H9 (cell line): ENCODE measurements around the gene CIT. TPM values are rescaled to one million over a fixed set of nuclear protein-coding genes. Genes with fewer than 3 reads are reported as not detected.
"Not testable (repeated sequence)": the region's sequence is repeated elsewhere in the genome, so short reads cannot be mapped to it uniquely, and the experiment has no call there.

Experiments
- DNase-seq: peaks from one replicate; pipeline ENCODE4 v3.0.0-alpha.2; 2017
- H2AFZ ChIP-seq: one replicate; pipeline ENCODE4 v1.6.1; 2013; ENCODE audit warnings: mild to moderate bottlenecking, low read length, control low read depth, moderate library complexity
- H2AK5ac ChIP-seq: 2 replicates; pipeline ENCODE4 v1.6.1; 2013; ENCODE audit warnings: low read length, control low read depth, mixed read lengths; ENCODE audit not compliant: insufficient read length
- H2BK120ac ChIP-seq: one replicate; pipeline ENCODE4 v1.6.1; 2013; ENCODE audit warnings: low read depth, mild to moderate bottlenecking, low read length, control low read depth, inconsistent platforms; ENCODE audit not compliant: poor library complexity, severe bottlenecking
- H2BK12ac ChIP-seq: 2 replicates; pipeline ENCODE4 v1.6.1; 2013; ENCODE audit warnings: low read length, control low read depth, mixed read lengths, low read depth; ENCODE audit not compliant: insufficient read length
- H2BK15ac ChIP-seq: 2 replicates; pipeline ENCODE4 v1.6.1; 2013; ENCODE audit warnings: low read depth, low read length, control low read depth
- H2BK20ac ChIP-seq: one replicate; pipeline ENCODE4 v1.6.1; 2013; ENCODE audit warnings: low read depth, mild to moderate bottlenecking, low read length, control low read depth, inconsistent platforms; ENCODE audit not compliant: poor library complexity, severe bottlenecking
- H2BK5ac ChIP-seq: 2 replicates; pipeline ENCODE4 v1.6.1; 2013; ENCODE audit warnings: low read length, control low read depth, mixed read lengths; ENCODE audit not compliant: insufficient read length
- H3K14ac ChIP-seq: 2 replicates; pipeline ENCODE4 v1.6.1; 2013; ENCODE audit warnings: low read length, control low read depth; ENCODE audit not compliant: insufficient read depth
- H3K18ac ChIP-seq: 2 replicates; pipeline ENCODE4 v1.6.1; 2013; ENCODE audit warnings: low read depth, mild to moderate bottlenecking, mixed read lengths, low read length, control low read depth; ENCODE audit not compliant: insufficient read length
- H3K23ac ChIP-seq: 2 replicates; pipeline ENCODE4 v1.6.1; 2013; ENCODE audit warnings: low read length, control low read depth, mixed read lengths, low read depth; ENCODE audit not compliant: insufficient read length
- H3K23me2 ChIP-seq: 2 replicates; pipeline ENCODE4 v1.6.1; 2013; ENCODE audit warnings: low read depth, mild to moderate bottlenecking, mixed read lengths, low read length, control low read depth; ENCODE audit not compliant: insufficient read length, poor library complexity, severe bottlenecking
- H3K27ac ChIP-seq: 2 replicates; pipeline ENCODE4 v1.5.1; 2013; ENCODE audit warnings: low read length, control low read depth, mixed read lengths, low read depth; ENCODE audit not compliant: insufficient read length
- H3K27me3 ChIP-seq: 2 replicates; pipeline ENCODE4 v1.6.1; 2013; ENCODE audit warnings: low read length, control low read depth, inconsistent platforms; ENCODE audit not compliant: insufficient read depth
- H3K4ac ChIP-seq: 2 replicates; pipeline ENCODE4 v1.6.1; 2013; ENCODE audit warnings: low read depth, mild to moderate bottlenecking, control low read depth, inconsistent platforms, low read length, moderate library complexity
- H3K4me1 ChIP-seq: 2 replicates; pipeline ENCODE4 v1.6.1; 2013; ENCODE audit warnings: low read length, control low read depth, inconsistent platforms; ENCODE audit not compliant: insufficient read depth
- H3K4me2 ChIP-seq: 2 replicates; pipeline ENCODE4 v1.6.1; 2013; ENCODE audit warnings: low read length, control low read depth, mixed read lengths; ENCODE audit not compliant: insufficient read length, insufficient read depth
- H3K56ac ChIP-seq: 2 replicates; pipeline ENCODE4 v1.6.1; 2013; ENCODE audit warnings: low read depth, mild to moderate bottlenecking, mixed read lengths, low read length, control low read depth; ENCODE audit not compliant: insufficient read length
- H3K79me1 ChIP-seq: 2 replicates; pipeline ENCODE4 v1.6.1; 2013; ENCODE audit warnings: low read depth, mild to moderate bottlenecking, moderate library complexity, low read length, control low read depth, inconsistent platforms; ENCODE audit not compliant: insufficient read depth, poor library complexity, severe bottlenecking
- H3K79me2 ChIP-seq: 2 replicates; pipeline ENCODE4 v1.6.1; 2013; ENCODE audit warnings: low read length, control low read depth, inconsistent platforms; ENCODE audit not compliant: insufficient read depth
- H3K9ac ChIP-seq: 2 replicates; pipeline ENCODE4 v1.6.1; 2013; ENCODE audit warnings: low read length, control low read depth, mixed read lengths; ENCODE audit not compliant: insufficient read length; ENCODE audit errors: extremely low read depth
- H3K9me3 ChIP-seq: one replicate; pipeline ENCODE4 v1.6.1; 2013; ENCODE audit warnings: low read depth, low read length, inconsistent platforms; ENCODE audit not compliant: control insufficient read depth
- H3T11ph ChIP-seq: one replicate; pipeline ENCODE4 v1.6.1; 2013; ENCODE audit warnings: mild to moderate bottlenecking, low read length, control low read depth, inconsistent platforms
- H4K20me1 ChIP-seq: one replicate; pipeline ENCODE4 v1.6.1; 2013; ENCODE audit not compliant: control insufficient read depth, insufficient read length, insufficient read depth
- H4K5ac ChIP-seq: 2 replicates; pipeline ENCODE4 v1.6.1; 2013; ENCODE audit warnings: low read depth, mild to moderate bottlenecking, mixed read lengths, low read length, control low read depth; ENCODE audit not compliant: insufficient read length
- H4K8ac ChIP-seq: replicated peaks from 2 replicates; pipeline ENCODE4 v1.6.1; 2013; ENCODE audit warnings: low read length, control low read depth, mixed read lengths, low read depth; ENCODE audit not compliant: insufficient read length
- H4K91ac ChIP-seq: 2 replicates; pipeline ENCODE4 v1.6.1; 2013; ENCODE audit warnings: low read depth, mild to moderate bottlenecking, moderate library complexity, mixed read lengths, low read length, control low read depth; ENCODE audit not compliant: insufficient read length
- H3K27ac Mint-ChIP-seq, 3 experiments: 2 replicates in 2 of 3; 3 replicates in 1 of 3; pipeline ENCODE4 v1.8.0; 2020 to 2021; ENCODE audit warnings: mixed read lengths in 3 of 3, mild to moderate bottlenecking in 1 of 3, moderate library complexity in 1 of 3
- H3K27me3 Mint-ChIP-seq: 2 replicates; pipeline ENCODE4 v1.8.0; 2021; ENCODE audit warnings: low read depth, mild to moderate bottlenecking, moderate library complexity, mixed read lengths
- H3K36me3 Mint-ChIP-seq, 3 experiments: 2 replicates in 2 of 3; 3 replicates in 1 of 3; pipeline ENCODE4 v1.8.0; 2020 to 2021; ENCODE audit warnings: low read depth in 3 of 3, mixed read lengths in 3 of 3; ENCODE audit not compliant: insufficient read depth in 1 of 3
- H3K4me1 Mint-ChIP-seq, 2 experiments: 2 replicates each; pipeline ENCODE4 v1.8.0; 2020; ENCODE audit warnings: mixed read lengths in 2 of 2
- H3K4me3 Mint-ChIP-seq, 2 experiments: 2 replicates in 1 of 2; 3 replicates in 1 of 2; pipeline ENCODE4 v1.8.0; 2020 to 2021; ENCODE audit warnings: mild to moderate bottlenecking in 2 of 2, mixed read lengths in 2 of 2, moderate library complexity in 1 of 2
- H3K9me3 Mint-ChIP-seq, 2 experiments: 2 replicates in 1 of 2; 3 replicates in 1 of 2; pipeline ENCODE4 v1.8.0; 2020; ENCODE audit warnings: mild to moderate bottlenecking in 2 of 2, mixed read lengths in 2 of 2, moderate library complexity in 1 of 2
- CTCF ChIP-seq: fragments of 200-600 bp; sonication (generic); conservative IDR thresholded peaks from 3 replicates; pipeline ENCODE4 v1.8.0; 2021; ENCODE audit warnings: antibody characterized with exemption, mild to moderate bottlenecking
- WGBS: extraction: QIAGEN DNeasy Blood & Tissue Kit; methylation state at CpG from one replicate; pipeline ENCODE4 v1.1.7; 2013; ENCODE audit warnings: missing lambda C conversion rate, low lambda C conversion rate, mixed read lengths; ENCODE audit not compliant: insufficient read length; ENCODE audit errors: extremely low coverage; 5-methylcytosine and 5-hydroxymethylcytosine counted together
- total RNA-seq: library from RNA; stranded (reverse); gene quantifications from 2 replicates; pipeline ENCODE4 v1.2.1, GENCODE V29; 2021

Gene CIT
- total RNA-seq, 1 experiment from 2014 or later, result 55.3 TPM

DNA sequence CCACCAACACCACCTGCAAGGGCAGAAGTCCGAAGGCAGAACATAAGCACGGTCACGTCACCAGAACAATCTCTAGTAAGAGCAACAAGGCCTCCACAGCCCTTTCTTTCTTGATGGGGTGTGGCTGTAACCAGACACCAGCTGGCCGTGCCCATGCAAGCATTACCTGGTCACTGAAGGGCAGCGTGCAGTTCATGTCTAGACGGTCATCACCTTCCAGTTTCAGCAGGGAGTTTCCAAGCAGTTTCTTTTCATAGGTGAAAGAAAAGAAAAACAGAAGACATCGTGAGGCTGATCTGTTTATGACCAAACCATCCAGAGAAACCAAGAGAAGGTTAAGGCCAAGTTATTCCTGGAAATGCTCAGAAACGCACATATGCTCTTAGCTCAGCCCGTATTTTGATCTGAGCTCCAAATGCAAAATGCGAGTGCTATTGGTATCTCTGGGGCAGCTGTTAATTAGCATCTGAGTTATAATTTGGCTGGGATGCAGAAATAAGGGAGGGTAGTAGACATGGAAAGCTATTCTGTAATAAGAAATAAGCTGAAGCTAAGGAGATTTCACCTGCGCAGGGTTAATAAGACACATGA lies 166.7 kb downstream of the CIT start:
- H2BK120ac ChIP-seq, result no peak overlapping the region
- no peaks in the 10 kb centered on the region for H4K20me1 ChIP-seq
- no peak overlapping the region for H3K23ac ChIP-seq
- no peaks in the 10 kb centered on the region for H3K23me2 ChIP-seq
- DNase-seq, result no peak
- H3K27me3 ChIP-seq, result no peaks in the 10 kb centered on the region
- no peaks in the 10 kb centered on the region for H3K4me1 ChIP-seq
- H2BK15ac ChIP-seq, result no peak overlapping the region
- Mint-ChIP-seq H3K9me3 (no peaks in the 10 kb centered on the region), H3K27me3 (no peaks in the 10 kb centered on the region), H3K36me3 (peaks cover 52 to 91% (median 84%) of the 10 kb centered on the region in 3 experiments; a peak in 6 of 7 replicates), H3K27ac (peak overlapping the region in 2 of 3 experiments; percentile 37 to 48; a peak in 2 of 7 replicates), H3K4me1 (no peaks in the 10 kb centered on the region), H3K4me3 (no peak overlapping the region)
- H2BK5ac ChIP-seq, result no peak overlapping the region
- H3K9me3 ChIP-seq, result no peaks in the 10 kb centered on the region
- no peak overlapping the region for H4K8ac ChIP-seq
- H2BK20ac ChIP-seq, result no peak overlapping the region
- H4K5ac ChIP-seq, result no peak overlapping the region
- WGBS, result no CpG with 5 or more reads among the region's 11 CpGs
- H2AK5ac ChIP-seq, result no peak overlapping the region
- no peak overlapping the region for H3K27ac ChIP-seq
- H2AFZ ChIP-seq, result no peak overlapping the region
- no peak overlapping the region for H4K91ac ChIP-seq
- H2BK12ac ChIP-seq, result no peak overlapping the region
- no peak for TF ChIP-seq CTCF
- H3K14ac ChIP-seq, result no peak overlapping the region
- H3K4me2 ChIP-seq, result no peak overlapping the region
- no peak overlapping the region for H3T11ph ChIP-seq
- no peak overlapping the region for H3K4ac ChIP-seq
- no peak overlapping the region for H3K18ac ChIP-seq
- H3K79me1 ChIP-seq, result no peaks in the 10 kb centered on the region
- no peak overlapping the region for H3K56ac ChIP-seq
- no peaks in the 10 kb centered on the region for H3K79me2 ChIP-seq
- no peak overlapping the region for H3K9ac ChIP-seq

- not testable (repeated sequence) for H3K4me1 ChIP-seq, H2BK15ac ChIP-seq, H2BK12ac ChIP-seq, H4K91ac ChIP-seq, H3K9me3 Mint-ChIP-seq, H3K4ac ChIP-seq, H3K23me2 ChIP-seq, H3T11ph ChIP-seq, DNase-seq, H2AFZ ChIP-seq, H3K4me1 Mint-ChIP-seq, H3K27ac ChIP-seq, H3K9me3 ChIP-seq, H3K79me2 ChIP-seq, H3K14ac ChIP-seq, H4K8ac ChIP-seq, H3K56ac ChIP-seq, H3K79me1 ChIP-seq, H3K23ac ChIP-seq, H3K27ac Mint-ChIP-seq, H3K4me2 ChIP-seq, H3K18ac ChIP-seq, H3K9ac ChIP-seq, H2BK20ac ChIP-seq, H4K5ac ChIP-seq, H2AK5ac ChIP-seq, H2BK5ac ChIP-seq, H3K27me3 ChIP-seq, H4K20me1 ChIP-seq, H2BK120ac ChIP-seq, H3K27me3 Mint-ChIP-seq, H3K4me3 Mint-ChIP-seq
- H3K36me3 Mint-ChIP-seq, result peaks cover 42 to 86% (median 82%) of the 10 kb centered on the region in 3 experiments; a peak in 6 of 7 replicates
- no CpG with 5 or more reads among the region's 1 CpG for WGBS
These were observed 170.7 kb downstream of the CIT start for GRCh38 chr12:119706427-119706826.
